ENCODE results near the gene ATP10B. TPM values are rescaled to one million over a fixed set of nuclear protein-coding genes. Genes with fewer than 3 reads are reported as not detected.

ATP10B gene
- total RNA-seq, 2 experiments from 2014 or later, result not detected

DNA sequence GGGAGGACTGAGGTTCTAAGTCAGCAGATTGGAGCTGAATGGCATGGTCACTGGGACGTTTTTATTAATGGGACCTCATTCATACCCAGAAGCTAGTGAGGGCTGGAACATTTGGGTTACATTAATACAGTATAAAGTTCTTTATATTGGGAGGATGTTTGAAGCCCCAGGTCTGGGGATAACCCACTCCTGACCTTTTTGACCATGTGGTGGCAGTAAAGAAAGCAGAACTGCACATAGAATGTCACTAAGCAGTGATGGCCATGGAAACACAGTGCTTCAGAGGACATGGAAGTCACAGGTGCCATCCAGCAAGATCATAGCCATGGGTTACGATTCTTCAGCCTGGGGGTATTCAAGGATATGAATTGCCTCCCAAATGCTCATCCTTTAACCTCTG lies 176.0 kb downstream of the ATP10B start:
- Histone ChIP-seq H4K20me1 (ENCODE audit: insufficient read depth, low read length) (no peaks in the 10 kb centered on the region), H3K27ac (ENCODE audit: low read depth, low read length, poor library complexity, severe bottlenecking) (no peak overlapping the region), H3K4me1 (ENCODE audit: insufficient read depth, low read length, poor library complexity, severe bottlenecking) (no peaks in the 10 kb centered on the region), H3K36me3 (ENCODE audit: insufficient read depth, low read length) (no peaks in the 10 kb centered on the region), H2AFZ (ENCODE audit: low read length) (no peak overlapping the region), H3K4me2 (ENCODE audit: low read length) (no peak overlapping the region), H3K9me2 (ENCODE audit: insufficient read depth, low read length) (no peaks in the 10 kb centered on the region), H3K79me2 (ENCODE audit: insufficient read depth, low read depth, low read length) (no peaks in the 10 kb centered on the region), H3K4me3 (ENCODE audit: low read depth, low read length, poor library complexity, severe bottlenecking) (no peak overlapping the region), H3K9me3 (ENCODE audit: low read length) (no peaks in the 10 kb centered on the region)
- peak; percentile 1 for DNase-seq (ENCODE audit: low spot score)
- ChIA-PET CTCF (ENCODE audit: unreplicated experiment) (no interaction called here), POLR2A (interaction anchor here (0.6 kb wide), 1 partner anchor 314 kb away, joined by 3 read pairs; no protein-coding TSS in a partner anchor)
- intact Hi-C loops (cut with micrococcal nuclease; ENCODE audit: unreplicated experiment), result no loop called here
- no TSS peak for BruUV-seq (replicated peaks)
- no peak for TF ChIP-seq EZH2phosphoT487 (IDR thresholded peaks at IDR 0.05; ENCODE audit: borderline replicate concordance, low read depth, low read length)
- TF ChIP-seq, protein P1, sequence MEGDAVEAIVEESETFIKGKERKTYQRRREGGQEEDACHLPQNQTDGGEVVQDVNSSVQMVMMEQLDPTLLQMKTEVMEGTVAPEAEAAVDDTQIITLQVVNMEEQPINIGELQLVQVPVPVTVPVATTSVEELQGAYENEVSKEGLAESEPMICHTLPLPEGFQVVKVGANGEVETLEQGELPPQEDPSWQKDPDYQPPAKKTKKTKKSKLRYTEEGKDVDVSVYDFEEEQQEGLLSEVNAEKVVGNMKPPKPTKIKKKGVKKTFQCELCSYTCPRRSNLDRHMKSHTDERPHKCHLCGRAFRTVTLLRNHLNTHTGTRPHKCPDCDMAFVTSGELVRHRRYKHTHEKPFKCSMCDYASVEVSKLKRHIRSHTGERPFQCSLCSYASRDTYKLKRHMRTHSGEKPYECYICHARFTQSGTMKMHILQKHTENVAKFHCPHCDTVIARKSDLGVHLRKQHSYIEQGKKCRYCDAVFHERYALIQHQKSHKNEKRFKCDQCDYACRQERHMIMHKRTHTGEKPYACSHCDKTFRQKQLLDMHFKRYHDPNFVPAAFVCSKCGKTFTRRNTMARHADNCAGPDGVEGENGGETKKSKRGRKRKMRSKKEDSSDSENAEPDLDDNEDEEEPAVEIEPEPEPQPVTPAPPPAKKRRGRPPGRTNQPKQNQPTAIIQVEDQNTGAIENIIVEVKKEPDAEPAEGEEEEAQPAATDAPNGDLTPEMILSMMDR (conservative IDR thresholded peaks at IDR 0.05; ENCODE audit: low read length), result 0 out of 2 replicates have a peak, but pooled peaks have one; percentile 25

DNA sequence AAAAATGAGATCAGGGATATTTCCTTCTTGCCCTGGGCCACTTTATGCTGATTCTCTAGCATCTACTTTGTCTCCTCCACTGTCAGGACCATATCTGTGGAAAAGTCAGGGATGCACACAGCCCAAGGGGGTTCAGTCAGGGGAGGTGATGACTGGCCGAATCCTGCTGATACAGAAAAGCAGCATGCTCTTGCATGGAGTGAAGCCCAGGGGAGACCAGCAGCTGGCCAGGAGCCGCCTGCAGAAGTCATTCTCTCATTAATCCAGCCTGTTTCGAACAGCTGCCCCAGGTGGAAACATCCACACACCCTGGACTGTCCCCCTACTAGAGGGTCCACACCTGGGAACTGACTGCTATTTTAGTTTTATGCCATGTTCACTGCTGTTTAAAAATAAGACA lies 177.1 kb downstream of the ATP10B start:
- H3K4me1 ChIP-seq (ENCODE audit: insufficient read depth, low read length, poor library complexity, severe bottlenecking), result no peaks in the 10 kb centered on the region
- TF ChIP-seq EZH2phosphoT487 (IDR thresholded peaks at IDR 0.05; ENCODE audit: borderline replicate concordance, low read depth, low read length), result no peak
- TF ChIP-seq, protein P1 (conservative IDR thresholded peaks at IDR 0.05; ENCODE audit: low read length), result no peak
- no peak overlapping the region for H3K27ac ChIP-seq (ENCODE audit: low read depth, low read length, poor library complexity, severe bottlenecking)
- intact Hi-C loops (cut with micrococcal nuclease; ENCODE audit: unreplicated experiment), result no loop called here
- ChIA-PET CTCF (ENCODE audit: unreplicated experiment) (no interaction called here), POLR2A (no interaction called here)
- no peak overlapping the region for H2AFZ ChIP-seq (ENCODE audit: low read length)
- no peak overlapping the region for H3K4me3 ChIP-seq (ENCODE audit: low read depth, low read length, poor library complexity, severe bottlenecking)
- H3K36me3 ChIP-seq (ENCODE audit: insufficient read depth, low read length), result no peaks in the 10 kb centered on the region
- H3K4me2 ChIP-seq (ENCODE audit: low read length), result no peak overlapping the region
- H3K9me3 ChIP-seq (ENCODE audit: low read length), result no peaks in the 10 kb centered on the region
- no peaks in the 10 kb centered on the region for H4K20me1 ChIP-seq (ENCODE audit: insufficient read depth, low read length)
- H3K79me2 ChIP-seq (ENCODE audit: insufficient read depth, low read depth, low read length), result no peaks in the 10 kb centered on the region
- no peak for DNase-seq (ENCODE audit: low spot score)
- no TSS peak for BruUV-seq (replicated peaks)
- H3K9me2 ChIP-seq (ENCODE audit: insufficient read depth, low read length), result no peaks in the 10 kb centered on the region

DNA sequence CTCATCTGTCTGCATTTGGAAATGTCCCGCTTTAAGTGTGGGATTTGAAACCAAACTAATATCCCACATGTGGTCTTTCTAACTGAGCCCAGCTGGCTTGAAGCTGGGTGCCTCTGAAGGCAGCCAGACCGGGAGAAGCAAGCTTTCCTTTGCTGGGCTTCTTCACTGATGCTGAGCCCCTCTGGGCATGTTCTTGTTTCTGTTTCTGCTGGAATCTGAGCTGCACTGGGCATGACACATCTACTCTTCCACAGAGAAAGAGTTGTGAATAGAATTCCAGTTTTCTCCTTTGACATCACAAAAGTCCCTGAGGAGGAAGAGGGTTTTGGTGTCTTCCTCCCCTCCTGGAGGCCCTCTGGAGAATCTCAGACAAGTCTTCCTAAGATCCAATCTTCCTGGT lies 179.5 kb downstream of the ATP10B start:
- Histone ChIP-seq H3K9me2 (ENCODE audit: insufficient read depth, low read length) (no peaks in the 10 kb centered on the region), H3K9me3 (ENCODE audit: low read length) (no peaks in the 10 kb centered on the region), H3K4me2 (ENCODE audit: low read length) (no peak overlapping the region), H3K36me3 (ENCODE audit: insufficient read depth, low read length) (no peaks in the 10 kb centered on the region), H2AFZ (ENCODE audit: low read length) (no peak overlapping the region), H3K27ac (ENCODE audit: low read depth, low read length, poor library complexity, severe bottlenecking) (no peak overlapping the region), H4K20me1 (ENCODE audit: insufficient read depth, low read length) (no peaks in the 10 kb centered on the region), H3K79me2 (ENCODE audit: insufficient read depth, low read depth, low read length) (no peaks in the 10 kb centered on the region), H3K4me3 (ENCODE audit: low read depth, low read length, poor library complexity, severe bottlenecking) (no peak overlapping the region), H3K4me1 (ENCODE audit: insufficient read depth, low read length, poor library complexity, severe bottlenecking) (no peaks in the 10 kb centered on the region)
- ChIA-PET CTCF (ENCODE audit: unreplicated experiment) (no interaction called here), POLR2A (interaction anchor here (0.7 kb wide), 1 partner anchor 139 kb away, joined by 3 read pairs; no protein-coding TSS in a partner anchor)
- no peak for DNase-seq (ENCODE audit: low spot score)
- intact Hi-C loops (cut with micrococcal nuclease; ENCODE audit: unreplicated experiment), result no loop called here
- no TSS peak for BruUV-seq (replicated peaks)
- TF ChIP-seq EZH2phosphoT487 (IDR thresholded peaks at IDR 0.05; ENCODE audit: borderline replicate concordance, low read depth, low read length), result no peak
- TF ChIP-seq, protein P1 (conservative IDR thresholded peaks at IDR 0.05; ENCODE audit: low read length), result no peak
